MM.1S (cell line): ENCODE measurements around the gene ACSF3.

ENCODE experiments used
- EZH2phosphoT487 ChIP-seq: fragments of 300-600 bp; sonication (generic); IDR thresholded peaks from 2 replicates; pipeline ENCODE4 v1.6.1; 2018; ENCODE audit warnings: antibody characterized with exemption, low read length
- TF ChIP-seq, protein P1 (sequence below): fragments of 300-600 bp; sonication (generic); IDR thresholded peaks from 2 replicates; pipeline ENCODE4 v1.5.1; 2016; ENCODE audit warnings: antibody characterized with exemption, low read length, mixed read lengths

DNA sequence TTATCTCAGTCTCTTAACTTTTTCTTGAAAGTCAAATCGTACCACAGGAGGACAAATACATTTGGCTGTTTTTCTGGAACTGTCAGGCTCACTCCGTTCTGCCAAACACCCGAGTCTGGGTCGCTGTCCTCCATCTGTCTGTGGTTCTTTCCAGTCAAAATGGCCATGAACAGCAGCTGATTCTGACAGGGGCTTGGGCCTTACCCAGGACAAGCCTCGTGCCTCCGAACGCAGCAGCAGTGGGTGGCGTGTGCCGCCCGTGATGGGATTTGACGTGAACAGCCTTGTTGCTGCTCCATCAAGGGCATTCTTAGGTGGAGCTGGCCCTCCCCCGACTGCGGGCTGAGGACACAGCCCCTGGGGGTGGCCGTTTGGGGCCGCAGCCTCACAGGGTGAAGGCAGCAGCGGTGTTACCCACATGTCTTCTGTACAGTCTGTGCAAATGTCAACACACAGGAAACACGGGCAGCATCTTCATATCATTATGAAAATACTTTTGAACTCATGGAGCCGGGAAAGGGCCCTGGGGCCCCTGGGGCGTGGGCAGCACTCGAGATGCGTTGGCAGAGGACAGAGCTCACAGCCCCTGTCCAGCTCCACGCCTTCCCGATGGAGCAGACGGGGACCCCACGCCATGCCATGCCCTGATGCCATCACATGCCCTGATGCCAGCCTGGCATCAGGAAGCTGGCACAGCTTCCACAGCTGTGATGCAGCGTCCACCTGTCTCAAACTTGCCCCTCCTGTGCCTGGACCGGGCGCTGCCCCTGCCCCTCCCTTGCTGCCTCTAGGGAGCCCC, 8.6 kb upstream of the ACSF3 start:
- TF ChIP-seq, protein P1, sequence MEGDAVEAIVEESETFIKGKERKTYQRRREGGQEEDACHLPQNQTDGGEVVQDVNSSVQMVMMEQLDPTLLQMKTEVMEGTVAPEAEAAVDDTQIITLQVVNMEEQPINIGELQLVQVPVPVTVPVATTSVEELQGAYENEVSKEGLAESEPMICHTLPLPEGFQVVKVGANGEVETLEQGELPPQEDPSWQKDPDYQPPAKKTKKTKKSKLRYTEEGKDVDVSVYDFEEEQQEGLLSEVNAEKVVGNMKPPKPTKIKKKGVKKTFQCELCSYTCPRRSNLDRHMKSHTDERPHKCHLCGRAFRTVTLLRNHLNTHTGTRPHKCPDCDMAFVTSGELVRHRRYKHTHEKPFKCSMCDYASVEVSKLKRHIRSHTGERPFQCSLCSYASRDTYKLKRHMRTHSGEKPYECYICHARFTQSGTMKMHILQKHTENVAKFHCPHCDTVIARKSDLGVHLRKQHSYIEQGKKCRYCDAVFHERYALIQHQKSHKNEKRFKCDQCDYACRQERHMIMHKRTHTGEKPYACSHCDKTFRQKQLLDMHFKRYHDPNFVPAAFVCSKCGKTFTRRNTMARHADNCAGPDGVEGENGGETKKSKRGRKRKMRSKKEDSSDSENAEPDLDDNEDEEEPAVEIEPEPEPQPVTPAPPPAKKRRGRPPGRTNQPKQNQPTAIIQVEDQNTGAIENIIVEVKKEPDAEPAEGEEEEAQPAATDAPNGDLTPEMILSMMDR, result no peak
- no peak for TF ChIP-seq EZH2phosphoT487
